Medulla oblongata (tissue), 1 donor: ENCODE data around the gene CABP1.
"Not testable (repeated sequence)": the region's sequence is repeated elsewhere in the genome, so short reads cannot be mapped to it uniquely, and the experiment has no call there.

Experiments used
- DNase-seq: peaks from one replicate; pipeline ENCODE4 v3.0.0-alpha.2; 2015; ENCODE audit errors: extremely low spot score

CABP1 gene

GRCh38 chr12:120639771-120640721 is at the start of gene CABP1:
Gene CABP1 (plus strand): TSS chr12:120640626. CDS start chr12:120640686, 60 bp downstream.
- DNase-seq, result no peak

GRCh38 chr12:120590741-120591407 is 49.6 kb upstream of the CABP1 start:
- DNase-seq, result no peak

- no peak for DNase-seq
These were observed 48.0 kb upstream of the CABP1 start for GRCh38 chr12:120592121-120593049.

- no peak for DNase-seq
These were observed 43.5 kb upstream of the CABP1 start for GRCh38 chr12:120596901-120597300.

GRCh38 chr12:120597861-120598260 is 42.6 kb upstream of the CABP1 start:
- no peak for DNase-seq

- DNase-seq, result no peak
These were observed 41.6 kb upstream of the CABP1 start for GRCh38 chr12:120598674-120599463.

GRCh38 chr12:120599672-120600552 is 40.5 kb upstream of the CABP1 start:
- DNase-seq, result no peak

GRCh38 chr12:120602416-120602815 is 38.0 kb upstream of the CABP1 start:
- DNase-seq, result not testable (repeated sequence)

- no peak for DNase-seq
These were observed 29.9 kb upstream of the CABP1 start for GRCh38 chr12:120610560-120610959.

GRCh38 chr12:120611534-120611933 is 28.9 kb upstream of the CABP1 start:
- not testable (repeated sequence) for DNase-seq

- DNase-seq, result no peak
These were observed 25.6 kb upstream of the CABP1 start for GRCh38 chr12:120614848-120615247.

- not testable (repeated sequence) for DNase-seq
These were observed 23.2 kb upstream of the CABP1 start for GRCh38 chr12:120617193-120617592.

- DNase-seq, result not testable (repeated sequence)
These were observed 22.7 kb upstream of the CABP1 start for GRCh38 chr12:120617767-120618166.

GRCh38 chr12:120618954-120619615 is 21.3 kb upstream of the CABP1 start:
- no peak for DNase-seq

GRCh38 chr12:120620624-120621023 is 19.8 kb upstream of the CABP1 start:
- DNase-seq, result no peak

GRCh38 chr12:120625557-120626419 is 14.6 kb upstream of the CABP1 start:
- DNase-seq, result no peak

- no peak for DNase-seq
These were observed 11.5 kb upstream of the CABP1 start for GRCh38 chr12:120628919-120629318.
